CD4-positive, alpha-beta T cell treated with Interleukin-4 for 1 hour (primary cell): Measurements from ENCODE around the gene TGFB1.
"Not testable (repeated sequence)": the region's sequence is repeated elsewhere in the genome, so short reads cannot be mapped to it uniquely, and the experiment has no call there.

Experiments used
- DNase-seq, 2 donors: peaks; one replicate each; pipeline ENCODE4 v3.0.0-alpha.2; 2020 to 2022

TGFB1 gene

GRCh38 chr19:41298348-41298964 lies 55.3 kb downstream of the TGFB1 start:
- peak; percentile 78 to 85 for DNase-seq

- peak; percentile 58 to 75 for DNase-seq
These were observed 55.9 kb downstream of the TGFB1 start for GRCh38 chr19:41297628-41298347.

- peak in 1 of 2 donors; percentile 47 for DNase-seq
These were observed 57.3 kb downstream of the TGFB1 start for GRCh38 chr19:41296433-41296871.

GRCh38 chr19:41295499-41295898 lies 58.2 kb downstream of the TGFB1 start:
- no peak for DNase-seq

GRCh38 chr19:41294393-41294792 lies 59.3 kb downstream of the TGFB1 start:
- DNase-seq, result no peak

- DNase-seq, result not testable (repeated sequence)
These were observed 63.9 kb downstream of the TGFB1 start for GRCh38 chr19:41289814-41290213.

- no peak for DNase-seq
These were observed 64.8 kb downstream of the TGFB1 start for GRCh38 chr19:41288673-41289530.
